Keratinocyte (primary cell): ENCODE results near the gene FBXL17. TPM values are rescaled to one million over a fixed set of nuclear protein-coding genes. Genes with fewer than 3 reads are reported as not detected.
A peak's percentile ranks its signal among the peaks of the same experiment; 100 is the strongest.

Experiments
- DNase-seq: peaks from one replicate; pipeline ENCODE4 v3.0.0-alpha.2; 2011; ENCODE audit warnings: low read depth, missing footprints, low spot score
- FAIRE-seq: peaks from 2 replicates; lab custom pipeline; 2011; peaks lifted over from hg19 to GRCh38; lab: Jason Lieb, UNC
- H2AFZ ChIP-seq: 2 replicates; pipeline ENCODE4 v1.6.0; 2012; ENCODE audit warnings: low read length, control low read depth, inconsistent platforms; ENCODE audit not compliant: control insufficient read depth
- H3K27ac ChIP-seq: 2 replicates; pipeline ENCODE4 v1.5.1; 2011; ENCODE audit warnings: low read length; ENCODE audit not compliant: control insufficient read depth, insufficient read depth
- H3K27me3 ChIP-seq: 3 replicates; pipeline ENCODE4 v1.6.0; 2011; ENCODE audit warnings: low read length; ENCODE audit not compliant: control insufficient read depth, insufficient read depth; ENCODE audit errors: extremely low read depth
- H3K36me3 ChIP-seq, 2 experiments: 2 replicates in 1 of 2; 3 replicates in 1 of 2; pipeline ENCODE4 v1.5.1; 2011; ENCODE audit warnings: low read length in 2 of 2, mild to moderate bottlenecking in 1 of 2; ENCODE audit not compliant: control insufficient read depth in 2 of 2, insufficient read depth in 2 of 2; ENCODE audit errors: extremely low read depth in 1 of 2
- H3K4me1 ChIP-seq: 3 replicates; pipeline ENCODE4 v1.5.1; 2011; ENCODE audit warnings: low read length; ENCODE audit not compliant: control insufficient read depth, insufficient read depth; ENCODE audit errors: extremely low read depth
- H3K4me2 ChIP-seq: 3 replicates; pipeline ENCODE4 v1.6.0; 2011; ENCODE audit warnings: low read depth, low read length; ENCODE audit not compliant: control insufficient read depth, insufficient read depth; ENCODE audit errors: extremely low read depth
- H3K4me3 ChIP-seq, 3 experiments: fragments of 200-600 bp in 1 of 3; sonication (generic) in 1 of 3; 2 replicates in 2 of 3; 3 replicates in 1 of 3; pipeline ENCODE4 v1.5.1; 2011 to 2016; ENCODE audit warnings: low read length in 3 of 3, mild to moderate bottlenecking in 3 of 3, control low read depth in 2 of 3, inconsistent platforms in 1 of 3, low read depth in 1 of 3, mixed read lengths in 1 of 3, mixed run types in 1 of 3, moderate library complexity in 1 of 3; ENCODE audit not compliant: control insufficient read depth in 2 of 3, insufficient read depth in 2 of 3; ENCODE audit errors: extremely low read depth in 1 of 3
- H3K79me2 ChIP-seq: 2 replicates; pipeline ENCODE4 v1.6.0; 2012; ENCODE audit warnings: low read length; ENCODE audit not compliant: control insufficient read depth, insufficient read depth
- H3K9ac ChIP-seq: 3 replicates; pipeline ENCODE4 v1.6.0; 2011; ENCODE audit warnings: low read length; ENCODE audit not compliant: control insufficient read depth, insufficient read depth; ENCODE audit errors: extremely low read depth
- H3K9me1 ChIP-seq: 3 replicates; pipeline ENCODE4 v1.6.0; 2011; ENCODE audit warnings: low read length; ENCODE audit not compliant: control insufficient read depth, insufficient read depth; ENCODE audit errors: extremely low read depth
- H3K9me3 ChIP-seq: 2 replicates; pipeline ENCODE4 v1.5.1; 2012; ENCODE audit warnings: low read depth, low read length; ENCODE audit not compliant: control insufficient read depth
- H4K20me1 ChIP-seq: 3 replicates; pipeline ENCODE4 v1.6.0; 2011; ENCODE audit warnings: low read length; ENCODE audit not compliant: control insufficient read depth, insufficient read depth; ENCODE audit errors: extremely low read depth
- EZH2 ChIP-seq: IDR thresholded peaks from one replicate; pipeline ENCODE4 v1.6.1; 2012; ENCODE audit warnings: inconsistent platforms, mild to moderate bottlenecking, low read length, moderate library complexity
- dilution Hi-C: fragments of 300-500 bp; cut with MboI; formaldehyde crosslinking; loops from one replicate; pipeline ENCODE4 v1.7.0; 2020; ENCODE audit warnings: low sequenced_read_pairs; ENCODE audit not compliant: extremely low pct_ligation_motif_present
- polyA plus RNA-seq, 5 experiments: library from polyadenylated mRNA; depleted of rRNA in 3 of 5; stranded (reverse) in 3 of 5; stranded (forward) in 1 of 5; unstranded in 1 of 5; fragments of >200 nt; gene quantifications; 1 replicate in 1 of 5; 2 replicates in 3 of 5; 3 replicates in 1 of 5; pipeline versions ENCODE4 v1.2.1 to v1.2.3, GENCODE V29; 2011 to 2012; ENCODE audit warnings: missing spikeins in 2 of 5, low read depth in 1 of 5, low replicate concordance in 1 of 5
- TF ChIP-seq, protein P1 (sequence below), 3 experiments: IDR thresholded peaks in 1 of 3; conservative IDR thresholded peaks in 1 of 3; optimal IDR thresholded peaks in 1 of 3; 2 replicates in 2 of 3; 3 replicates in 1 of 3; pipeline versions ENCODE3 to v1.5.1; 2011; ENCODE audit warnings: low read length in 3 of 3, mild to moderate bottlenecking in 3 of 3, moderate library complexity in 2 of 3, control low read depth in 1 of 3, inconsistent platforms in 1 of 3; ENCODE audit not compliant: insufficient read depth in 2 of 3; ENCODE audit errors: extremely low read depth in 1 of 3

The FBXL17 gene
- polyA plus RNA-seq, 1 donor (not counting 4 experiments of a cell fraction or from before 2014, with no cell fraction given), result 5.7 TPM

DNA sequence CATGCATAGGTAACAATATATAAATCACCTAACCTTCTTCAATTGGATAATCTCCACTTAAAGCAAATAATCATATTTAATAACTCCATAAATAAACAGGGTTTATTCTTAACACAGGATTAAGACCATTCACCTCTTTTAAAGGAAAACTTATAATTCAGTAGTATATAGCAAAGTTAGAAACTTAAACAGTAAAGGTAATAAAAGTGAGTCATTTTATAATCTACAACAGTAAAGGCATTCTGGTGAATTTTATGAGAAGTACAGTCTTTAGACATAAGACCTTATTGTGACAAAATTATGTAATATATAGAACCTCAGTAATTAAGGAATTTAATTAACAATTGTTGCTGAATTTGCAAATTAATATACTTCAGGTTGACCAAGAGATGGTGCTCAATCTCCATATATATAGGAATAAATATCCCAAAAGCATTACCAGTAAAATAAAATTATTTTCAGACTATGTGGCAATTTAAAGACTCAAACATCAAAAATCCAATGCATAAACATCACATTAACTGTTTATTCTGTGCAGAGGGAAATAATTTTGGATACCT is 84.8 kb downstream of the FBXL17 start:
- no peak overlapping the region for H3K27ac ChIP-seq
- H3K4me3 ChIP-seq, result no peak overlapping the region
- no peak overlapping the region for H3K9ac ChIP-seq
- H2AFZ ChIP-seq, result no peak overlapping the region
- H3K36me3 ChIP-seq, result no peaks in the 10 kb centered on the region
- H3K9me1 ChIP-seq, result no peaks in the 10 kb centered on the region
- TF ChIP-seq, protein P1, sequence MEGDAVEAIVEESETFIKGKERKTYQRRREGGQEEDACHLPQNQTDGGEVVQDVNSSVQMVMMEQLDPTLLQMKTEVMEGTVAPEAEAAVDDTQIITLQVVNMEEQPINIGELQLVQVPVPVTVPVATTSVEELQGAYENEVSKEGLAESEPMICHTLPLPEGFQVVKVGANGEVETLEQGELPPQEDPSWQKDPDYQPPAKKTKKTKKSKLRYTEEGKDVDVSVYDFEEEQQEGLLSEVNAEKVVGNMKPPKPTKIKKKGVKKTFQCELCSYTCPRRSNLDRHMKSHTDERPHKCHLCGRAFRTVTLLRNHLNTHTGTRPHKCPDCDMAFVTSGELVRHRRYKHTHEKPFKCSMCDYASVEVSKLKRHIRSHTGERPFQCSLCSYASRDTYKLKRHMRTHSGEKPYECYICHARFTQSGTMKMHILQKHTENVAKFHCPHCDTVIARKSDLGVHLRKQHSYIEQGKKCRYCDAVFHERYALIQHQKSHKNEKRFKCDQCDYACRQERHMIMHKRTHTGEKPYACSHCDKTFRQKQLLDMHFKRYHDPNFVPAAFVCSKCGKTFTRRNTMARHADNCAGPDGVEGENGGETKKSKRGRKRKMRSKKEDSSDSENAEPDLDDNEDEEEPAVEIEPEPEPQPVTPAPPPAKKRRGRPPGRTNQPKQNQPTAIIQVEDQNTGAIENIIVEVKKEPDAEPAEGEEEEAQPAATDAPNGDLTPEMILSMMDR (optimal IDR thresholded peaks at IDR 0.05 in 1 of 3, IDR thresholded peaks at IDR 0.05 in 1 of 3, conservative IDR thresholded peaks at IDR 0.05 in 1 of 3; ENCODE audit: extremely low read depth in 1 of 3, insufficient read depth in 2 of 3, low read length in 3 of 3), result no peak
- TF ChIP-seq EZH2, result no peak
- no peaks in the 10 kb centered on the region for H3K79me2 ChIP-seq
- FAIRE-seq (no peak), DNase-seq (no peak)
- no peak overlapping the region for H3K4me2 ChIP-seq
- H4K20me1 ChIP-seq, result no peaks in the 10 kb centered on the region
- H3K4me1 ChIP-seq, result peaks cover 16% of the 10 kb centered on the region
- no peaks in the 10 kb centered on the region for H3K9me3 ChIP-seq
- no peaks in the 10 kb centered on the region for H3K27me3 ChIP-seq
- dilution Hi-C loops, result no loop called here

DNA sequence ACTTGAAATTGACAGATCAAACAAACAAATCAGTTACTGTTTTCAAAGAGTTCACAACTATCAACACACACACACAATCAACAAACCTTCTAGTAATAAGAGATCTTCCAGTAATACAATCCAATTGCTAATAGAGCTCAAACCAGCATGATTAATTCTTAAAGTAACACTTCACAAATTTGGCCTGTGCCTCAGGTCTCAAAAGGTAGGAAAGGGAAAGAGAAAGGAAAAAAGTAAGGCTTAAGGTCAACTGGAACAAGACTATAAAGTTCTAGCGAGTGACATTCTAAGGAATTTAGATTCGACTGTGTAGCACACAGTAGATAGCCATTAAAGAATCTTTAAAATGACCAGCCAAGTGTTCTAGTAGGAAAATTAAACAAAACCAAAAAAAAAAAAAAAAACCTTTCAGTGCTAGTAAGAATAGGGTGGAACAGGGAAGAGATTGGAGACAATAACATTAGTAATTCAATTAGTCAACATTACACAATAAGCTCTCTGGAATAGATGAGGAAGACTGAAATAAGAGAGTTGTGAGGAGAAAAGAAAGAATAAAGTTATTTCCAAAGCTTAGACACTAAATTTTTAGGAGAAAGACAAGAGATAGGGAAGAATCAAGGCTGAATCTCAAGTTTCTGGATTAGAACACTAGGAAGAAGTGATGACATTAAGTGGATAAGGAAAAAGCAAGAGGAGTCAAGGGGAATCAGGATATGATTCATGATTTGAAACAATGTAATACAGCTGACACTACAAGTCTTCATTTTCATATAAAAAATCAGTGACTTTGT is 86.1 kb downstream of the FBXL17 start:
- Histone ChIP-seq H3K36me3 (no peaks in the 10 kb centered on the region), H3K9me3 (no peaks in the 10 kb centered on the region), H2AFZ (peak overlapping the region; percentile 80), H3K27me3 (no peaks in the 10 kb centered on the region), H3K4me1 (peaks cover 16% of the 10 kb centered on the region), H3K4me2 (peak overlapping the region; percentile 82), H3K9ac (peak overlapping the region; percentile 22), H4K20me1 (no peaks in the 10 kb centered on the region), H3K79me2 (no peaks in the 10 kb centered on the region), H3K4me3 (peak overlapping the region in 1 of 3 experiments; percentile 13), H3K27ac (peak overlapping the region; percentile 81), H3K9me1 (no peaks in the 10 kb centered on the region)
- dilution Hi-C loops, result no loop called here
- FAIRE-seq (peak; percentile 5), DNase-seq (no peak)
- no peak for TF ChIP-seq EZH2
- TF ChIP-seq, protein P1 (optimal IDR thresholded peaks at IDR 0.05 in 1 of 3, IDR thresholded peaks at IDR 0.05 in 1 of 3, conservative IDR thresholded peaks at IDR 0.05 in 1 of 3; ENCODE audit: extremely low read depth in 1 of 3, insufficient read depth in 2 of 3, low read length in 3 of 3), result no peak
